ENCODE data around the gene SNAI1. TPM values are rescaled to one million over a fixed set of nuclear protein-coding genes. Genes with fewer than 3 reads are reported as not detected.

Gene SNAI1
- polyA plus RNA-seq, 1 donor (not counting 4 experiments of a cell fraction or from before 2014, with no cell fraction given) = not detected

DNA sequence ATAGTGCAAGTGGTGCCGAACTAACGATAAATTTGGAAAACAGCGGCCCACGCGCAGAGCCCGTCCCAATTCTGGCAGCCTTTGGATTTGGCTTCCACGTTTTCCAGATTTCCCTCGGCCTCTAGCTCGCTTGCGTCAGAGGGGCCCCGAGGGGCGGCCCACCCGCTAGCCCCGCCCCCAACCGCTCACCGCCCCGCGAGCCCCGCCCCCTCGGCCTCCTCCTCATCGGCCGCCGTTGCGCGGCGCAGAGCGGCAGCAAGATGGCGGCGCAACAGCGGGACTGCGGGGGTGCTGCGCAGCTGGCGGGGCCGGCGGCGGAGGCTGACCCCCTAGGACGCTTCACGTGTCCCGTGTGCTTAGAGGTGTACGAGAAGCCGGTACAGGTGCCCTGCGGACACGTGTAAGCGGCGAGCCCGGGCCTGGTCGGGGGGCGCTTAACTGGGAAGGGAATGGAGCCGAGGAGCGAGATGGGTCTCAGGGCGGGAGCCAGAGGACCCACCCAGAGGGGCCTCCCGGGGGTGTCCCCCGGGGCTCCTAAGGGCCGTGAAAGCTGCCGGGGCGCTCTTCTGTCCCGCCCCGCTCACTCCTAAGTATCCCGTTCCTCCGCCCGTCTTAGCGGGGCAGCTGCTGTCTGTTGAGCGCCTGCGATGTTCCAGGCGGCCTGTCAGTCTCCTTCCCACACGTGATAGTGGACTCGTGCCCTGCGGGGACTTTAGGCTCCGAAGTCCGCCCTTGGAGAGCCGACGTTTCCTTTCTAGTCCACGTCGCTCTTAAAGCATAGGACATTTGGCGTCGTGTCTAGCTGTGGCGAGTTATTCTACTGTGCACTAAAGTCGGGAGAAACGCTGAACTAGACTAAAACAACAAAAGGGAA lies 46.4 kb upstream of the SNAI1 start, which contains the start of gene RNF114:
TSS of gene RNF114 (plus strand) at position 245 of the 874 bp plus-strand sequence. CDS start at position 261, 16 bp downstream.
- Histone ChIP-seq H3K79me2 (ENCODE audit: control insufficient read depth, insufficient read depth, low read length) (peaks cover 50% of the 10 kb centered on the region), H3K4me2 (ENCODE audit: control insufficient read depth, extremely low read depth, insufficient read depth, low read depth, low read length) (peak within 1 kb of the TSS; percentile 95), H3K9me1 (ENCODE audit: control insufficient read depth, extremely low read depth, insufficient read depth, low read length) (peaks cover 2% of the 10 kb centered on the region), H2AFZ (ENCODE audit: control insufficient read depth, low read length) (peak within 1 kb of the TSS; percentile 81), H3K36me3 (ENCODE audit: control insufficient read depth in 2 of 2, extremely low read depth in 1 of 2, insufficient read depth in 2 of 2, low read length in 2 of 2) (peaks cover 6 to 16% of the 10 kb centered on the region in 2 experiments), H3K4me1 (ENCODE audit: control insufficient read depth, extremely low read depth, insufficient read depth, low read length) (peaks cover 18% of the 10 kb centered on the region), H3K27me3 (ENCODE audit: control insufficient read depth, extremely low read depth, insufficient read depth, low read length) (no peaks in the 10 kb centered on the region), H4K20me1 (ENCODE audit: control insufficient read depth, extremely low read depth, insufficient read depth, low read length) (peaks cover 5% of the 10 kb centered on the region), H3K4me3 (ENCODE audit: control insufficient read depth in 2 of 3, extremely low read depth in 1 of 3, insufficient read depth in 2 of 3, low read depth in 1 of 3, low read length in 3 of 3) (peak within 1 kb of the TSS; percentile 62 to 95 (median 75)), H3K9me3 (ENCODE audit: control insufficient read depth, low read depth, low read length) (no peaks in the 10 kb centered on the region), H3K27ac (ENCODE audit: control insufficient read depth, insufficient read depth, low read length) (peak within 1 kb of the TSS; percentile 57), H3K9ac (ENCODE audit: control insufficient read depth, extremely low read depth, insufficient read depth, low read length) (peak within 1 kb of the TSS; percentile 78)
- DNase-seq (ENCODE audit: low read depth, low spot score) = no peak
- dilution Hi-C loops (cut with MboI; ENCODE audit: extremely low pct_ligation_motif_present, low sequenced_read_pairs) = no loop called here
- TF ChIP-seq, protein P1, sequence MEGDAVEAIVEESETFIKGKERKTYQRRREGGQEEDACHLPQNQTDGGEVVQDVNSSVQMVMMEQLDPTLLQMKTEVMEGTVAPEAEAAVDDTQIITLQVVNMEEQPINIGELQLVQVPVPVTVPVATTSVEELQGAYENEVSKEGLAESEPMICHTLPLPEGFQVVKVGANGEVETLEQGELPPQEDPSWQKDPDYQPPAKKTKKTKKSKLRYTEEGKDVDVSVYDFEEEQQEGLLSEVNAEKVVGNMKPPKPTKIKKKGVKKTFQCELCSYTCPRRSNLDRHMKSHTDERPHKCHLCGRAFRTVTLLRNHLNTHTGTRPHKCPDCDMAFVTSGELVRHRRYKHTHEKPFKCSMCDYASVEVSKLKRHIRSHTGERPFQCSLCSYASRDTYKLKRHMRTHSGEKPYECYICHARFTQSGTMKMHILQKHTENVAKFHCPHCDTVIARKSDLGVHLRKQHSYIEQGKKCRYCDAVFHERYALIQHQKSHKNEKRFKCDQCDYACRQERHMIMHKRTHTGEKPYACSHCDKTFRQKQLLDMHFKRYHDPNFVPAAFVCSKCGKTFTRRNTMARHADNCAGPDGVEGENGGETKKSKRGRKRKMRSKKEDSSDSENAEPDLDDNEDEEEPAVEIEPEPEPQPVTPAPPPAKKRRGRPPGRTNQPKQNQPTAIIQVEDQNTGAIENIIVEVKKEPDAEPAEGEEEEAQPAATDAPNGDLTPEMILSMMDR (optimal IDR thresholded peaks at IDR 0.05 in 1 of 3, IDR thresholded peaks at IDR 0.05 in 1 of 3, conservative IDR thresholded peaks at IDR 0.05 in 1 of 3; ENCODE audit: extremely low read depth in 1 of 3, insufficient read depth in 2 of 3, low read length in 3 of 3) = no peak
- TF ChIP-seq EZH2 (IDR thresholded peaks at IDR 0.05; ENCODE audit: low read length) = no peak
- no peak for FAIRE-seq

DNA sequence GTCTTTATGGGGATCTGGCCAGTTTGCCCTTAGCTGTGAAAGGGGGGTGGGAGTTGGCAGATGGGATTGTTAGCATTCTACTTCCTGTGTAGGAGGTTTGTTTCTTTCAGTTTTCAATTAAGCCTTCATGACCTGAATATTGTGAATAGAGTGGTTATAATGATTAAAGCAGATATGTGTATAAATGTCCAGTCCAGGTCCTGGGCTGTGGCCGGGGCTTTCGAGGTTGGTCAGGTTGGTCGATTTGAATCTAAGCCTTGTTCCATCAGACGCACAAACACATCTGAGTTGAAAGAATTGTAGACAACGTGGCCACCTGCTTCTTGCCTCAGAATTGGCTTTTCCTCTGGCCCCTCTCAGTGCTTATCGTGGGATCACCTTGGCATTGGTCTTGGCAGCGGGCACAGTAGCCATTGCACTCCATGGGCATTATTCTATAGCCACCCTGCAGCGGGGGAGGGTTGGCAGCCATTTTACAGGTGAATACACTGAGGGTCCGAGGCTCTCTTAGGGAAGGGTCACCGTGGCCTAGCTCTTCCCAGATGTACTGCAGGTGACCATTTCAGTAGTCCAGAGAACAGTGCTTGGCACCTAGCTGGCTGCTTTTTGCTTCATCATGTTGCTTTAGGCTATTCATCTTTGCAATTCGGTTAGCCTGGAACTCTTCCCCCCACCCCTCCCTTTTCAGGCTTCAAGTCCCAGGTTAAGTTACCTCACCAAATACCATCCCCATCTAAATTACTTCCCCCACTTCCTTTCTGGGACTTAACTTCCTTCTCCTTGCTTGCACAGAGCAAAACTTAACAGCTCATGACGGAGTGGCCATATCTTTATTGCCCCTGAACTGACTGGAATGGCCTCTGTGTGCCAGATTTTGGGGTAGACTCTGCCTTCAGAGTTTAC lies 45.5 kb upstream of the SNAI1 start:
- Histone ChIP-seq H4K20me1 (ENCODE audit: control insufficient read depth, extremely low read depth, insufficient read depth, low read length) (peaks cover 5% of the 10 kb centered on the region), H3K79me2 (ENCODE audit: control insufficient read depth, insufficient read depth, low read length) (peaks cover 59% of the 10 kb centered on the region), H3K27me3 (ENCODE audit: control insufficient read depth, extremely low read depth, insufficient read depth, low read length) (no peaks in the 10 kb centered on the region), H3K4me1 (ENCODE audit: control insufficient read depth, extremely low read depth, insufficient read depth, low read length) (peaks cover 18% of the 10 kb centered on the region), H3K36me3 (ENCODE audit: control insufficient read depth in 2 of 2, extremely low read depth in 1 of 2, insufficient read depth in 2 of 2, low read length in 2 of 2) (peaks cover 9 to 19% of the 10 kb centered on the region in 2 experiments), H3K27ac (ENCODE audit: control insufficient read depth, insufficient read depth, low read length) (peak overlapping the region; percentile 57), H2AFZ (ENCODE audit: control insufficient read depth, low read length) (no peak overlapping the region), H3K4me2 (ENCODE audit: control insufficient read depth, extremely low read depth, insufficient read depth, low read depth, low read length) (peak overlapping the region; percentile 95), H3K9me3 (ENCODE audit: control insufficient read depth, low read depth, low read length) (no peaks in the 10 kb centered on the region), H3K9me1 (ENCODE audit: control insufficient read depth, extremely low read depth, insufficient read depth, low read length) (peaks cover 2% of the 10 kb centered on the region), H3K9ac (ENCODE audit: control insufficient read depth, extremely low read depth, insufficient read depth, low read length) (peak overlapping the region; percentile 78), H3K4me3 (ENCODE audit: control insufficient read depth in 2 of 3, extremely low read depth in 1 of 3, insufficient read depth in 2 of 3, low read depth in 1 of 3, low read length in 3 of 3) (peak overlapping the region; percentile 62 to 95 (median 75))
- FAIRE-seq (no peak), DNase-seq (ENCODE audit: low read depth, low spot score) (no peak)
- dilution Hi-C loops (cut with MboI; ENCODE audit: extremely low pct_ligation_motif_present, low sequenced_read_pairs) = no loop called here
- TF ChIP-seq, protein P1 (optimal IDR thresholded peaks at IDR 0.05 in 1 of 3, IDR thresholded peaks at IDR 0.05 in 1 of 3, conservative IDR thresholded peaks at IDR 0.05 in 1 of 3; ENCODE audit: extremely low read depth in 1 of 3, insufficient read depth in 2 of 3, low read length in 3 of 3) = no peak
- no peak for TF ChIP-seq EZH2 (IDR thresholded peaks at IDR 0.05; ENCODE audit: low read length)

All from keratinocyte (primary cell).